ENCODE data around the gene PPEF1.
"Not testable (repeated sequence)": the region's sequence is repeated elsewhere in the genome, so short reads cannot be mapped to it uniquely, and the experiment has no call there.

PPEF1 gene

GRCh38 chrX:18828832-18829404 is 121.5 kb downstream of the PPEF1 start:
- no peaks in the 10 kb centered on the region for H3K36me3 ChIP-seq (ENCODE audit: insufficient read depth, low read depth, low read length)
- H3K4me1 ChIP-seq (ENCODE audit: insufficient read depth, low read length): no peaks in the 10 kb centered on the region
- H3K9me3 ChIP-seq (ENCODE audit: insufficient read depth, low read depth, low read length): no peaks in the 10 kb centered on the region
- no peak overlapping the region for H3K9ac ChIP-seq (ENCODE audit: low read depth, low read length)
- no peak overlapping the region for H3K4me3 ChIP-seq (ENCODE audit: low read length)
- no peak overlapping the region for H3K27ac ChIP-seq (ENCODE audit: low read length)
- H3K27me3 ChIP-seq (ENCODE audit: insufficient read depth, low read length): no peaks in the 10 kb centered on the region

- H3K27me3 ChIP-seq (ENCODE audit: insufficient read depth, low read length): no peaks in the 10 kb centered on the region
- H3K36me3 ChIP-seq (ENCODE audit: insufficient read depth, low read depth, low read length): no peaks in the 10 kb centered on the region
- H3K4me3 ChIP-seq (ENCODE audit: low read length): no peak overlapping the region
Observed at GRCh38 chrX:18833071-18833731, 125.8 kb downstream of the PPEF1 start.

DNA sequence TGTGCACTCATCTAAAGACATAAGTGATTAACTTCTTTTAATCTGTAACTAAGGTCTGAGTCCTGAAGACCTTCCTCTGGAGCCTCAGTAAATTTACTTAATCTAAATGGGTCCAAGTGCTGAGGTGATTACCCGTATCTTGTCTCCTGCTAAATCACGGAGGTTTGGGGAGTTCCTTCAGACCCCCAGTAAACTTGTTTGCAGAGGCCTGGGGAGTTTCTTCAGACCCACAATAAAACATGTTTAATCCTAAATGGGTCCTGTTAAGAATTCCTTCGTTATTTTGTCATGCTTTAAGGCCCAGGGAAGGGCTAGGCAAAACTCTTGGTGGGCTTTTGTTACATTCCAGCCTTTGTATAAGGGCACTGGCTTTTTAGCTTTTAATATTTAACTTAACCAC is 140.5 kb downstream of the PPEF1 start:
- not testable (repeated sequence) for H3K27ac ChIP-seq (ENCODE audit: low read length); H3K27me3 ChIP-seq (ENCODE audit: insufficient read depth, low read length); H3K9ac ChIP-seq (ENCODE audit: low read depth, low read length); H3K9me3 ChIP-seq (ENCODE audit: insufficient read depth, low read depth, low read length); H3K4me1 ChIP-seq (ENCODE audit: insufficient read depth, low read length); H3K36me3 ChIP-seq (ENCODE audit: insufficient read depth, low read depth, low read length); H3K4me3 ChIP-seq (ENCODE audit: low read length)

More at GRCh38 chrX:18833071-18833731, 125.8 kb downstream of the PPEF1 start:
- Histone ChIP-seq H3K4me1 (ENCODE audit: insufficient read depth, low read length) (no peaks in the 10 kb centered on the region), H3K27ac (ENCODE audit: low read length) (no peak overlapping the region), H3K9me3 (ENCODE audit: insufficient read depth, low read depth, low read length) (no peaks in the 10 kb centered on the region), H3K9ac (ENCODE audit: low read depth, low read length) (no peak overlapping the region)

DNA sequence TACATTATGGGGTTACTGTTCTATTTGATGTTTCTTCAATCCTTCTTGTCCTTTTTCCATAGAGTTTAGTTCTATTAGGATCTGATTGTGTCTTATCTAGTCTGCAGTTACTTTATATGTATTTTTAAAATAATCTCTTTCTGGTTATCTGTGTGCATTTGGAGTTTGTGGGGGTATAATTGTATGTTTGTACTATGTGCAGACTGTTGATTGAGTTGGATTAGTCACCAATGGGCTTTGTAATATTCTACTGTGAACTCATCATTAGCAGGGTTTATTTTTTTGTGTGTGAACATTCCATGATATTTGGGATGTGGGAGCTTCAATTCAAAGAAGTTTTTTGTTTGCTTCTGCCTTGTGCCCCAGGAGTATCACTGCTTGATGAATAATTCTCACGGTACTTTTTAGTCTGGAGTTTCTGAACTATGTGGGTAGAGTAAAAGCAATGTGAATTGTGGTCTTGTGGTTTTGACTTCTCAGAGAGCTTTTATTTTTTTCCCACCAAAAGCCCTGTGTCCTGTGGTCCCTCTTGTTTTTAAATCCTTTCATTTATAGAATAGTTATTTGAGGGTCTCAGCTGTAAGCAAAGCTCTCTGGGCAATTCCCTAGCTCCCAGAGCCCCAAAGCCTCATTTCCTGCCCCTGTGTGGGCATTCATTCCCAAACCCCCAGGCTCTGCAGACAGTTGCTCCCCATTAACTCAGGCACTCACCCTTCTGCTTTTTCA is 148.6 kb downstream of the PPEF1 start:
- Histone ChIP-seq H3K36me3 (ENCODE audit: insufficient read depth, low read depth, low read length) (no peaks in the 10 kb centered on the region), H3K27ac (ENCODE audit: low read length) (no peak overlapping the region), H3K4me3 (ENCODE audit: low read length) (no peak overlapping the region), H3K4me1 (ENCODE audit: insufficient read depth, low read length) (no peaks in the 10 kb centered on the region), H3K9me3 (ENCODE audit: insufficient read depth, low read depth, low read length) (no peaks in the 10 kb centered on the region), H3K9ac (ENCODE audit: low read depth, low read length) (no peak overlapping the region), H3K27me3 (ENCODE audit: insufficient read depth, low read length) (no peaks in the 10 kb centered on the region)

GRCh38 chrX:18856645-18856997 is 149.2 kb downstream of the PPEF1 start:
- Histone ChIP-seq H3K9ac (ENCODE audit: low read depth, low read length) (no peak overlapping the region), H3K9me3 (ENCODE audit: insufficient read depth, low read depth, low read length) (no peaks in the 10 kb centered on the region), H3K36me3 (ENCODE audit: insufficient read depth, low read depth, low read length) (no peaks in the 10 kb centered on the region), H3K4me3 (ENCODE audit: low read length) (no peak overlapping the region), H3K27ac (ENCODE audit: low read length) (no peak overlapping the region), H3K27me3 (ENCODE audit: insufficient read depth, low read length) (no peaks in the 10 kb centered on the region), H3K4me1 (ENCODE audit: insufficient read depth, low read length) (no peaks in the 10 kb centered on the region)

- H3K9ac ChIP-seq (ENCODE audit: low read depth, low read length): no peak overlapping the region
- H3K27ac ChIP-seq (ENCODE audit: low read length): no peak overlapping the region
- H3K9me3 ChIP-seq (ENCODE audit: insufficient read depth, low read depth, low read length): no peaks in the 10 kb centered on the region
- H3K36me3 ChIP-seq (ENCODE audit: insufficient read depth, low read depth, low read length): no peaks in the 10 kb centered on the region
- no peaks in the 10 kb centered on the region for H3K4me1 ChIP-seq (ENCODE audit: insufficient read depth, low read length)
- H3K4me3 ChIP-seq (ENCODE audit: low read length): no peak overlapping the region
- no peaks in the 10 kb centered on the region for H3K27me3 ChIP-seq (ENCODE audit: insufficient read depth, low read length)
Observed at GRCh38 chrX:18861511-18861910, 154.1 kb downstream of the PPEF1 start.

DNA sequence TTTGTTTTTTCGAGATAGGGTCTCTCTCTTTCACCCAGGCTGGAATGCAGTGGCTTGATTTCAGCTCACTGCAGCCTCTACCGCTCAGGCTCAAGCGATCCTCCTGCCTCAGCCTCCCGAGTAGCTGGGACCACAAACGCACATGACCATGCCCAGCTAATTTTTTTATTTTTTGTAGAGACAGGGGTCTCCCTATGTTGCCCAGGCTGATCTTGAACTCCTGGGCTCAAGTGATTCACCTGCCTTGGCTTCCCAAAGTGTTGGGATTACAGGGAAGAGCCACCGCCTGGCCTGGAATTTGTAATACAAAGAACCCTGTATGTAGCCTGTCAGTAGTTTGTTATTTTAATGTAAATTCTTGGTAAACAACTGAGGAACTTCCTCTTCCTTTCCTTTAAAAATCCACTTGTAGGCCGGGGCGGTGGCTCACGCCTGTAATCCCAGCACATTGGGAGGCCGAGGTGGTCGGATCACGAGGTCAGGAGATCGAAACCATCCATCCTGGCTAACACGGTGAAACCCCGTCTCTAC is 157.0 kb downstream of the PPEF1 start:
- Histone ChIP-seq H3K4me3 (ENCODE audit: low read length) (no peak overlapping the region), H3K27ac (ENCODE audit: low read length) (no peak overlapping the region), H3K27me3 (ENCODE audit: insufficient read depth, low read length) (no peaks in the 10 kb centered on the region), H3K36me3 (ENCODE audit: insufficient read depth, low read depth, low read length) (no peaks in the 10 kb centered on the region), H3K9ac (ENCODE audit: low read depth, low read length) (no peak overlapping the region), H3K4me1 (ENCODE audit: insufficient read depth, low read length) (no peaks in the 10 kb centered on the region), H3K9me3 (ENCODE audit: insufficient read depth, low read depth, low read length) (no peaks in the 10 kb centered on the region)

- no peaks in the 10 kb centered on the region for H3K9me3 ChIP-seq (ENCODE audit: insufficient read depth, low read depth, low read length)
- H3K9ac ChIP-seq (ENCODE audit: low read depth, low read length): no peak overlapping the region
- no peaks in the 10 kb centered on the region for H3K36me3 ChIP-seq (ENCODE audit: insufficient read depth, low read depth, low read length)
- H3K4me3 ChIP-seq (ENCODE audit: low read length): no peak overlapping the region
- no peaks in the 10 kb centered on the region for H3K4me1 ChIP-seq (ENCODE audit: insufficient read depth, low read length)
- H3K27ac ChIP-seq (ENCODE audit: low read length): no peak overlapping the region
- no peaks in the 10 kb centered on the region for H3K27me3 ChIP-seq (ENCODE audit: insufficient read depth, low read length)
Observed at GRCh38 chrX:18871161-18871890, 163.9 kb downstream of the PPEF1 start.

DNA sequence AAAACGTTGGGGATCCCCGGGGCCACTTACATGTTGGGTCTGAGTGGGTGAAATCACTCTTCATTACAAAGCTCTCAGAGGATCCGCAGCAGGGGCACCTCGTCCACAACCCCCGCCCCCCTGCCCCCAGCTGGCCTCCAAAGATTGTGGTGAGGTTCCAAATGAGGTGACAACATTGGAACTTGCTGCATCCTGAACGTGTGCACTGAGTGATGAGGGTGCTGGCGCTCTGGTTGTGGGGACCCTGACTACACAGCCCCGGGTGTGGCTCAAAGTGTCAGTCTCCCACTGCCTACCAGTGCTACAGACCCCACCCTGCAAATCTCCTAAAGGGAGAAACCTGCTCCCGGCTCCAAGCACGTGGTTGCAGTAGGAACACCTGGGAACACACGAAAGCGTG is 164.5 kb downstream of the PPEF1 start:
- Histone ChIP-seq H3K27me3 (ENCODE audit: insufficient read depth, low read length) (no peaks in the 10 kb centered on the region), H3K27ac (ENCODE audit: low read length) (no peak overlapping the region), H3K9me3 (ENCODE audit: insufficient read depth, low read depth, low read length) (no peaks in the 10 kb centered on the region), H3K36me3 (ENCODE audit: insufficient read depth, low read depth, low read length) (no peaks in the 10 kb centered on the region), H3K9ac (ENCODE audit: low read depth, low read length) (no peak overlapping the region), H3K4me3 (ENCODE audit: low read length) (no peak overlapping the region), H3K4me1 (ENCODE audit: insufficient read depth, low read length) (no peaks in the 10 kb centered on the region)

GRCh38 chrX:18872621-18873020 is 165.2 kb downstream of the PPEF1 start:
- no peaks in the 10 kb centered on the region for H3K4me1 ChIP-seq (ENCODE audit: insufficient read depth, low read length)
- H3K27ac ChIP-seq (ENCODE audit: low read length): no peak overlapping the region
- H3K9ac ChIP-seq (ENCODE audit: low read depth, low read length): no peak overlapping the region
- no peaks in the 10 kb centered on the region for H3K27me3 ChIP-seq (ENCODE audit: insufficient read depth, low read length)
- H3K9me3 ChIP-seq (ENCODE audit: insufficient read depth, low read depth, low read length): no peaks in the 10 kb centered on the region
- H3K36me3 ChIP-seq (ENCODE audit: insufficient read depth, low read depth, low read length): no peaks in the 10 kb centered on the region
- no peak overlapping the region for H3K4me3 ChIP-seq (ENCODE audit: low read length)

- no peaks in the 10 kb centered on the region for H3K9me3 ChIP-seq (ENCODE audit: insufficient read depth, low read depth, low read length)
- no peak overlapping the region for H3K27ac ChIP-seq (ENCODE audit: low read length)
- H3K9ac ChIP-seq (ENCODE audit: low read depth, low read length): no peak overlapping the region
- no peaks in the 10 kb centered on the region for H3K4me1 ChIP-seq (ENCODE audit: insufficient read depth, low read length)
- no peaks in the 10 kb centered on the region for H3K36me3 ChIP-seq (ENCODE audit: insufficient read depth, low read depth, low read length)
- no peak overlapping the region for H3K4me3 ChIP-seq (ENCODE audit: low read length)
- no peaks in the 10 kb centered on the region for H3K27me3 ChIP-seq (ENCODE audit: insufficient read depth, low read length)
Observed at GRCh38 chrX:18873189-18873791, 165.8 kb downstream of the PPEF1 start.

Measured in iPS-20b (cell line).